SK-N-MC (cell line): Measurements from ENCODE around the gene LYPD4.

Experiments
- DNase-seq: peaks from one replicate; pipeline ENCODE4 v3.0.0-alpha.2; 2011; ENCODE audit warnings: low read depth, low spot score
- H3K27ac ChIP-seq: fragments of 200-600 bp; sonication (generic); 2 replicates; pipeline ENCODE4 v1.5.1; 2016; ENCODE audit warnings: mixed run types
- H3K36me3 ChIP-seq: fragments of 200-600 bp; sonication (generic); 2 replicates; pipeline ENCODE4 v1.6.1; 2017; ENCODE audit warnings: antibody characterized with exemption, low read length, mixed read lengths; ENCODE audit not compliant: insufficient read depth
- H3K4me3 ChIP-seq: fragments of 200-600 bp; sonication (generic); 2 replicates; pipeline ENCODE4 v1.5.1; 2016
- H3K9ac ChIP-seq: fragments of 200-600 bp; sonication (generic); 2 replicates; pipeline ENCODE4 v1.8.0; 2017; ENCODE audit warnings: mixed run types, mixed read lengths; ENCODE audit not compliant: insufficient read length
- H3K9me3 ChIP-seq: fragments of 200-600 bp; sonication (generic); 2 replicates; pipeline ENCODE4 v1.6.1; 2017; ENCODE audit warnings: low read depth, mild to moderate bottlenecking, antibody characterized with exemption, low read length, moderate library complexity, mixed read lengths
- EZH2 ChIP-seq: fragments of 200-600 bp; sonication (generic); IDR thresholded peaks from one replicate; pipeline ENCODE4 v1.6.1; 2017; ENCODE audit warnings: antibody characterized with exemption
- FOXP2 ChIP-seq: optimal IDR thresholded peaks from 2 replicates; pipeline ENCODE3; 2011; ENCODE audit warnings: mild to moderate bottlenecking, moderate library complexity; ENCODE audit not compliant: insufficient read depth; ENCODE audit errors: extremely low read length, control extremely low read depth
- POLR2AphosphoS5 ChIP-seq: IDR thresholded peaks from 2 replicates; pipeline ENCODE4 v1.6.1; 2012; ENCODE audit warnings: mild to moderate bottlenecking, low read depth, low read length, borderline replicate concordance

The LYPD4 gene

DNA sequence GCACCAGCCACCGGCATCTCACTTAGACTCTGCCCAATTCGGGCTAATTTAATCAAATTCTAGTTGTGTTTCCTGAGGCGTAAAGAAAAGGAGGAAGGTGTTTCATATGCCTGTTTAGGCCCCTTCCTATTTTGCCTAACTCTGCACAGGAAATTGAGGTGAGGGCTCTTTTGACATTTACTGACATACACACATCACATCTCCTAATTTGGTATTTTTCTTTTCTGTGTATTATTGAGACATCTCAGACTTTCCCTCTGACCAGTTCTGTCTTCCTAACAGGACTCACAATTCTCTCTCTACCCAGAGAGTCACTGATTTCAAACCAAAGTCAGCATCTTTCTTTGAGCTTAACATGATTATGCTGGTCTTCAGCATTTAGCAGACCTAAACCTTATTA lies 40.1 kb downstream of the LYPD4 start:
- no peak overlapping the region for H3K27ac ChIP-seq
- no peak overlapping the region for H3K9ac ChIP-seq
- TF ChIP-seq EZH2 (no peak), FOXP2 (no peak)
- DNase-seq, result no peak
- H3K36me3 ChIP-seq, result no peaks in the 10 kb centered on the region
- H3K9me3 ChIP-seq, result no peaks in the 10 kb centered on the region
- H3K4me3 ChIP-seq, result no peak overlapping the region

DNA sequence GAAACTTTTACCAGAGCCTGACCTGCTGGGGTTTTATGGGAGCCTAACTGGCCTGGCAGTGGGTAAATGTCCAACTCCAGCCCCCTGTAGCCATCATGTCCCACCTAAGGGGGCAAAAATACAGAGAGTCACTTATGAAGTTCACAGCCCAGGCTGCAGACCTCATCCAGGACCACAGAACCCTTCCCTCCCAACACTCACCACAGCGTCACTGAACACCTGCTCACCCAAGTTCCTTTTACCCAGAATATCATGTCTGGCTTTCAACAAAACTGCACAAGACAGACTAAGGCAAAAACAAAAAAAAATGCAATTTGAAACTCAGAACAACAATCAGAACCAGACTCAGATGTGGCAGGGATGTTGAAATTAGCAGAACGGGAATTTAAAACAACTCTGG lies 41.7 kb downstream of the LYPD4 start:
- no peak for DNase-seq
- Histone ChIP-seq H3K4me3 (no peak overlapping the region), H3K36me3 (no peaks in the 10 kb centered on the region), H3K9ac (no peak overlapping the region), H3K27ac (no peak overlapping the region), H3K9me3 (no peaks in the 10 kb centered on the region)
- TF ChIP-seq FOXP2 (no peak), POLR2AphosphoS5 (no peak), EZH2 (no peak)

- DNase-seq, result no peak
- H3K9me3 ChIP-seq, result no peaks in the 10 kb centered on the region
- H3K36me3 ChIP-seq, result no peaks in the 10 kb centered on the region
- H3K4me3 ChIP-seq, result no peak overlapping the region
- no peak overlapping the region for H3K9ac ChIP-seq
- TF ChIP-seq EZH2 (no peak), POLR2AphosphoS5 (no peak)
- no peak overlapping the region for H3K27ac ChIP-seq
These were observed 42.7 kb downstream of the LYPD4 start for GRCh38 chr19:41801792-41802211.

DNA sequence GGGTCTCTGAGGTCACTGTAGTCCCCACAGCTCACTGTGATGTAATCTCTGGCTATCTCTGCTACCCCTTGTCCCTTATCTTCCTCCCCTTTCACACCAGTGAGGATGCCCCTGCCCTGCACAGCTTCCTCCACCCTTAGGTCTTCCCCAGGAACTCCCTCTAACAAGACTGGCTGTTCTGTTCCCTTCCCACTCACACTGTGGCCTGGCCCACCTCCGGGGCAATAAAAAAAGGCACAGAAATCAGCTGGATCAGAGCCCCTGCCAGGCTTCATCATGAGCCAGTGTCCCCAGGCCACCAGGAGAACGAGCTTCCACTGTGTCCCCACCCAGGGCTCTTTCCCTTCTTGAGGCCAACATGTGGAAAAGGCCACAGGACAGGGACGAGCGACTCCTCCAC lies 43.5 kb downstream of the LYPD4 start:
- no peak for TF ChIP-seq FOXP2
- TF ChIP-seq POLR2AphosphoS5, result no peak
- no peak for TF ChIP-seq EZH2
- no peak overlapping the region for H3K4me3 ChIP-seq
- no peak overlapping the region for H3K27ac ChIP-seq
- DNase-seq, result no peak
- no peaks in the 10 kb centered on the region for H3K36me3 ChIP-seq
- no peak overlapping the region for H3K9ac ChIP-seq
- H3K9me3 ChIP-seq, result no peaks in the 10 kb centered on the region

GRCh38 chr19:41799444-41800000 lies 45.0 kb downstream of the LYPD4 start:
- H3K9ac ChIP-seq, result no peak overlapping the region
- no peak overlapping the region for H3K4me3 ChIP-seq
- no peak for DNase-seq
- no peaks in the 10 kb centered on the region for H3K9me3 ChIP-seq
- no peak overlapping the region for H3K27ac ChIP-seq
- no peaks in the 10 kb centered on the region for H3K36me3 ChIP-seq
- no peak for TF ChIP-seq EZH2
- no peak for TF ChIP-seq FOXP2
- TF ChIP-seq POLR2AphosphoS5, result no peak

DNA sequence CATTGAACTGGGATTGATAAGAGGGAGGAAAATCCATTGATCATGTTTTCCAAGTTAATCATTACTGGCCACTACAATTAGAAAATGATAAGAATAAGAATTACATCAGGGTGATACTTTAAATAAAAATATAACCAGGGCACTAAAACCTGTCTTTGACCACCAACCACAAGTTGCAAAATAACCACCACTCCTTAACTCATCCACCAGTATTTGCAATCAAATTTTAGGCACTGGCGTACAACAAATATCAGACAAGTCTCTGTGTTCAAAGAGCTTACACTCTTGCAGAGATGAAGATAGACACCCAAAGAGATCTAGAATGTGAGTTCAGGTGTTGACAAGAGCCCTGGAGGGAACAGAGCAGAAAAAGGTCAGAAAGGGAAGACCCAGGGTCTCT lies 47.6 kb downstream of the LYPD4 start:
- TF ChIP-seq EZH2, result no peak
- no peaks in the 10 kb centered on the region for H3K9me3 ChIP-seq
- no peak for DNase-seq
- H3K9ac ChIP-seq, result no peak overlapping the region
- H3K36me3 ChIP-seq, result no peaks in the 10 kb centered on the region
- no peak overlapping the region for H3K4me3 ChIP-seq
- no peak overlapping the region for H3K27ac ChIP-seq

DNA sequence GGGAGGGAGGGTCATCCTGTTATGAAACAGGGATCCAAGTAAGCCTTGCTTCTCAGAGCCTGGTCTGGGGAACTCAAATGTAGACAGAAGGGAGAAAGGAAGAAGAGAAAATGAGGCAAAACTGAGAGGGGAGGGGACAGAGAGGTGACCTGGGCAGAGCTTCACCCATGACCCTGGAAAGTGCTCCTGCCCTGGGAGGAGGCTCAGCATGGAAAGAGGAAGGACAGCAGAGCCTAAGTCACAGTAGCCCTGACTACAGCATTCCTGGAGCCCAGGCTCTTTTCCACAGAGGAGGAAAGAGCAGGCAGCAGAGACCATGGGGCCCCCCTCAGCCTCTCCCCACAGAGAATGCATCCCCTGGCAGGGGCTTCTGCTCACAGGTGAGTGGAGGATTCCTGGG lies 48.1 kb downstream of the LYPD4 start, which contains the start of gene CEACAM3:
Gene CEACAM3, plus strand, starts transcription at position 226 of the 400 bp plus-strand sequence. Its CDS starts 91 bp downstream, at position 317.
- no peak within 1 kb of the TSS for H3K9ac ChIP-seq
- no peaks in the 10 kb centered on the region for H3K9me3 ChIP-seq
- H3K27ac ChIP-seq, result no peak within 1 kb of the TSS
- no peak for TF ChIP-seq EZH2
- no peak for DNase-seq
- no peaks in the 10 kb centered on the region for H3K36me3 ChIP-seq
- no peak within 1 kb of the TSS for H3K4me3 ChIP-seq

- H3K4me3 ChIP-seq, result no peak overlapping the region
- H3K9me3 ChIP-seq, result no peaks in the 10 kb centered on the region
- no peak overlapping the region for H3K9ac ChIP-seq
- no peak for DNase-seq
- no peaks in the 10 kb centered on the region for H3K36me3 ChIP-seq
- H3K27ac ChIP-seq, result no peak overlapping the region
- no peak for TF ChIP-seq EZH2
- no peak for TF ChIP-seq POLR2AphosphoS5
- TF ChIP-seq FOXP2, result no peak
These were observed 49.4 kb downstream of the LYPD4 start for GRCh38 chr19:41795031-41795461.

GRCh38 chr19:41793414-41793727 lies 51.1 kb downstream of the LYPD4 start:
- Histone ChIP-seq H3K9me3 (no peaks in the 10 kb centered on the region), H3K36me3 (no peaks in the 10 kb centered on the region), H3K27ac (no peak overlapping the region), H3K9ac (no peak overlapping the region), H3K4me3 (no peak overlapping the region)
- TF ChIP-seq EZH2 (no peak), FOXP2 (no peak), POLR2AphosphoS5 (no peak)
- DNase-seq, result no peak
